NT2/D1 (cell line): ENCODE measurements around the gene PSMB10.

Experiments used
- YY1 ChIP-seq: IDR thresholded peaks from 2 replicates; pipeline ENCODE4 v1.6.1; 2011; ENCODE audit not compliant: insufficient read length, insufficient read depth
- ZNF274 ChIP-seq: IDR thresholded peaks from 2 replicates; pipeline ENCODE4 v1.6.1; 2011; ENCODE audit warnings: mild to moderate bottlenecking, low read depth, low read length

- no peak for TF ChIP-seq YY1
- TF ChIP-seq ZNF274: no peak
Observed at GRCh38 chr16:67909056-67909742, 27.5 kb downstream of the PSMB10 start.
